ENCODE data around the gene KLRB1. TPM values are rescaled to one million over a fixed set of nuclear protein-coding genes. Genes with fewer than 3 reads are reported as not detected.

The KLRB1 gene
- polyA plus RNA-seq, 1 of the 3 experiments (the other 2 are of a cell fraction) = not detected

DNA sequence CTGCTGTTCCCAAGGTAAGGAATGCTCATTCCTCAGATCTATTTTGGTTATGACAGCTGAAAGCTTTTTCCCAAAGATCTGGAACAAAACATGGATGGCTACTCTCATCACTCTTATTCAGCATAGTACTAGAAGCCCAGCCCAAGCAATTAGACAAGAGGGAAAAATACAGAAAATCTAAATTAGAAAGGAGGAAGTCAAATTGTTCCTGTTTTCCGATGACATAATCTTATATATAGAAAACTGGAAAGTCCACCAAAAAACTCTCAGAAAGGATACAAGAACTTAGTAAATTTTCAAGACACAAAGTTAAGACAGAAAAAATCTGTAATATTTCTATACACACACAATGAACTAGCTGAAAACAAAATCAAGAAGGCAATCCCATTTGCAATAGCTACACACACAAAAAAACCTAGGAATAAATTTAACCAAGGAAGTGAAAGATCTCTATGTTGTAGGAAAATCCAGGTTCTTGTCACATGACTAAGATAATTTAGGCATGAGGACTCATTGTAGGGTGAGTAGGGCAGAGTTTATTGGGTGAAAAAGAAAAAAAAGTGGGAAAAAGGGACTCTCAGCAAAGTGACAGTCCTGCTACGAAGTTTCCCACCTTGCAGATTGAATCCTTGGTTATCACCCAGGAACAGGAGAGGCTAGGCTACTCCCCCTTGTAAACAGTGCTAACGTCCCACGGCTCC is 28.6 kb upstream of the KLRB1 start (continued):
- TF ChIP-seq JUND (IDR thresholded peaks at IDR 0.05) (no peak), FOXM1 (IDR thresholded peaks at IDR 0.05; ENCODE audit: low read depth) (no peak), ELF1 (IDR thresholded peaks at IDR 0.05) (no peak), GATA2 (CRISPR knock-in tag; IDR thresholded peaks at IDR 0.05) (no peak), FOXJ3 (CRISPR knock-in tag; IDR thresholded peaks at IDR 0.05) (no peak), GABPA (IDR thresholded peaks at IDR 0.05; ENCODE audit: low read depth) (no peak), MXI1 (IDR thresholded peaks at IDR 0.05; ENCODE audit: low read depth, low read length) (no peak), SMC3 (IDR thresholded peaks at IDR 0.05; ENCODE audit: low read depth, low read length) (no peak), SIN3A (IDR thresholded peaks at IDR 0.05; ENCODE audit: borderline replicate concordance, low read depth, low read length) (no peak)
- TF ChIP-seq, protein P1, sequence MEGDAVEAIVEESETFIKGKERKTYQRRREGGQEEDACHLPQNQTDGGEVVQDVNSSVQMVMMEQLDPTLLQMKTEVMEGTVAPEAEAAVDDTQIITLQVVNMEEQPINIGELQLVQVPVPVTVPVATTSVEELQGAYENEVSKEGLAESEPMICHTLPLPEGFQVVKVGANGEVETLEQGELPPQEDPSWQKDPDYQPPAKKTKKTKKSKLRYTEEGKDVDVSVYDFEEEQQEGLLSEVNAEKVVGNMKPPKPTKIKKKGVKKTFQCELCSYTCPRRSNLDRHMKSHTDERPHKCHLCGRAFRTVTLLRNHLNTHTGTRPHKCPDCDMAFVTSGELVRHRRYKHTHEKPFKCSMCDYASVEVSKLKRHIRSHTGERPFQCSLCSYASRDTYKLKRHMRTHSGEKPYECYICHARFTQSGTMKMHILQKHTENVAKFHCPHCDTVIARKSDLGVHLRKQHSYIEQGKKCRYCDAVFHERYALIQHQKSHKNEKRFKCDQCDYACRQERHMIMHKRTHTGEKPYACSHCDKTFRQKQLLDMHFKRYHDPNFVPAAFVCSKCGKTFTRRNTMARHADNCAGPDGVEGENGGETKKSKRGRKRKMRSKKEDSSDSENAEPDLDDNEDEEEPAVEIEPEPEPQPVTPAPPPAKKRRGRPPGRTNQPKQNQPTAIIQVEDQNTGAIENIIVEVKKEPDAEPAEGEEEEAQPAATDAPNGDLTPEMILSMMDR (IDR thresholded peaks at IDR 0.05) = no peak

DNA sequence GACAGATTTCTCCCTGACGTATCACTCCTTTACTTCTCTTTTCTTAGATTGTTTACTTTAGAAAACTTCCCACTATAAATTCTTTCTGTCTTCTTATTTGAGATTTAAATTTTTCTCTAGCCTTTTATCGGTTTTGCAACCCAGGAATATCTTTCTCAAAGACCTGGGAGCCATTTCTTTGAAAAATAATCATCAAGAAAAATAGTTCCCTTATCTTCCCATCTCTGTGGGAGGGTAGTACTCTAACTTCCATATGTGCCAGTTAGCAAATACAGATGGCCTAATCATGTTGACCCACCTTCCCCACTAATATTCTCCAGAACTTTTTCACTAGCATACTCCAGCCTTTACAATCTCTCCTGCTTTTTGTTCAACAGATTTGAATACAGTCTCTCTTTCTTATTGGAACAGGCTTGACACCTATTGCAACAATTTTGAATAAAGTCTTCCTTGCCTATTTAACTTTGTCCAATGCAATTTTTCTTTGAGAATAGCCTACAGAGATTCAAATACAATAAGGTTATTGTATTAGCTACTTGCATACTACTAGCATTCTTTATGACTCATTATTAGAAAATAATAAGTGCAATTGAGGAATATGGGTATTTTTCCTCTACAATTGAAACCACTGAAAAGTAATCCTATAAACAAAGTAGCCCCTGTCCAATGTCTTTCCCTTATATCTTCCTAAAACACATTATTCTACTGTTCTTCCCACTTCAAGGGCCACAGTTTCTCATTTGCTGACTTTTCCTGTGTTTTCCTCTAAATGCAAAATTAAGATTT is 27.4 kb upstream of the KLRB1 start:
- Histone ChIP-seq H3K9ac (no peak overlapping the region), H4K20me1 (ENCODE audit: insufficient read depth) (no peaks in the 10 kb centered on the region), H3K9me2 (no peaks in the 10 kb centered on the region), H3K4me2 (no peak overlapping the region), H3F3A (replicated peaks; ENCODE audit: insufficient read depth) (no peaks in the 10 kb centered on the region), H3K27ac (ENCODE audit: low read depth in 2 of 2, low read length in 1 of 2) (no peak overlapping the region), H3K4me1 (ENCODE audit: control insufficient read depth in 1 of 2, insufficient read depth in 2 of 2, low read depth in 1 of 2, low read length in 1 of 2) (no peaks in the 10 kb centered on the region), H3K36me3 (replicated peaks in 1 of 2; ENCODE audit: control insufficient read depth in 1 of 2, insufficient read depth in 2 of 2, low read length in 1 of 2) (no peaks in the 10 kb centered on the region), H3K79me2 (ENCODE audit: insufficient read depth) (no peaks in the 10 kb centered on the region), H3K4me3 (ENCODE audit: low read depth in 2 of 2, low read length in 1 of 2) (no peak overlapping the region), H3K27me3 (ENCODE audit: insufficient read depth) (no peaks in the 10 kb centered on the region; the same call in 1 of the 2 replicates), H3K9me3 (no peaks in the 10 kb centered on the region), H2AFZ (ENCODE audit: low read depth) (no peak overlapping the region)
- CTCF ChIA-PET = interaction anchor here (0.6 to 3.8 kb wide), 13 partner anchors 9 to 461 kb away, joined by 3 to 32 read pairs (median 4); no protein-coding TSS in a partner anchor
- no peak for DNase-seq
- TF ChIP-seq RXRA (IDR thresholded peaks at IDR 0.05; ENCODE audit: borderline replicate concordance, low read depth) (no peak), POLR2AphosphoS5 (IDR thresholded peaks at IDR 0.05; ENCODE audit: low read depth, low read length) (no peak), RAD21 (IDR thresholded peaks at IDR 0.05; ENCODE audit: low read length) (no peak), ELF1 (IDR thresholded peaks at IDR 0.05) (no peak), CHD2 (IDR thresholded peaks at IDR 0.05; ENCODE audit: low read length, partially characterized antibody) (no peak), NRF1 (IDR thresholded peaks at IDR 0.05; ENCODE audit: low read depth, low read length) (no peak), MXI1 (IDR thresholded peaks at IDR 0.05; ENCODE audit: low read depth, low read length) (no peak)
- TF ChIP-seq, protein P2, sequence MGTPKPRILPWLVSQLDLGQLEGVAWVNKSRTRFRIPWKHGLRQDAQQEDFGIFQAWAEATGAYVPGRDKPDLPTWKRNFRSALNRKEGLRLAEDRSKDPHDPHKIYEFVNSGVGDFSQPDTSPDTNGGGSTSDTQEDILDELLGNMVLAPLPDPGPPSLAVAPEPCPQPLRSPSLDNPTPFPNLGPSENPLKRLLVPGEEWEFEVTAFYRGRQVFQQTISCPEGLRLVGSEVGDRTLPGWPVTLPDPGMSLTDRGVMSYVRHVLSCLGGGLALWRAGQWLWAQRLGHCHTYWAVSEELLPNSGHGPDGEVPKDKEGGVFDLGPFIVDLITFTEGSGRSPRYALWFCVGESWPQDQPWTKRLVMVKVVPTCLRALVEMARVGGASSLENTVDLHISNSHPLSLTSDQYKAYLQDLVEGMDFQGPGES (IDR thresholded peaks at IDR 0.05; ENCODE audit: low read depth, low read length) = no peak
- TF ChIP-seq, protein P3, sequence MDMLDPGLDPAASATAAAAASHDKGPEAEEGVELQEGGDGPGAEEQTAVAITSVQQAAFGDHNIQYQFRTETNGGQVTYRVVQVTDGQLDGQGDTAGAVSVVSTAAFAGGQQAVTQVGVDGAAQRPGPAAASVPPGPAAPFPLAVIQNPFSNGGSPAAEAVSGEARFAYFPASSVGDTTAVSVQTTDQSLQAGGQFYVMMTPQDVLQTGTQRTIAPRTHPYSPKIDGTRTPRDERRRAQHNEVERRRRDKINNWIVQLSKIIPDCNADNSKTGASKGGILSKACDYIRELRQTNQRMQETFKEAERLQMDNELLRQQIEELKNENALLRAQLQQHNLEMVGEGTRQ (IDR thresholded peaks at IDR 0.05; ENCODE audit: borderline replicate concordance, low read depth, low read length) = no peak
- POLR2A ChIA-PET = no interaction called here
- 37% methylated on average over 2 of the region's 2 CpGs for WGBS (ENCODE audit: low lambda C conversion rate)

All from SK-N-SH (cell line).